ENCODE measurements around the gene RHOC.

RHOC gene

DNA sequence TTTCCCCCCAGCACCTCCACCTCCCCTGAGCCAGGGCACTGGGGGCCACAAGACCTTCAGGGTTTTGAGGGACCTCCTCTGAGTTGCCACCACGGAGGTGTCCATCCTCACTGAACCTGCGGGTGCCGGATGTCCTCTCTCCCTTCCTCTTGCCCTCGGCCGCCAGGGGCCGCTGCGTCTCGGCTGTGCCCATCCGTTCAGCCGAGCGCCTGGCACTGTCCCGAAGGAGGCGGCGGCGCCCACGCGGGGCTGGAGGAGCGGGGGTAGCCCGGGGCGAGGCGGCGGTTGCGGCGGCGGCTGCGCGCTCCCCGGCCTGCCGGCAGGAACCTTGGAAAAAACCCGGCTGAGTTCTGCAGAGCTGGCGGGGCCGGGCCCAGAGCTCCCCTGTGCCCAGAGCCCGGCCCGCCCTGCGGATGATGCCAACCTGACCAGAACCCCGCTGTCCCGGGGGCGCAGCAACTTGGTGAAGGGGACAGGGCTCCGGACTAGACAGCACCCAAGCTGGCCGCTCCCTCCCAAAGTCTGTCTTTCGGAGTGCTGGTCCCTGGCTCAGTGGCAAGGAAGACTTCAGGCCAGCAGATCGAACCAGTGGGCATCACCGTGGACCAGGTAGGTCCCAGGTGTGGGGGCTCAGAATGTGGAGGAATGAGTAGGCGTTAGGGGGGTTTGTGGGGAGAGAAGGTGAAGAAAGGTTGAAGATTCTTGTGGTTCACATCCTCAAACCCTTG, 11.9 kb upstream of the RHOC start:
- H3K27me3 ChIP-seq (ENCODE audit: insufficient read depth, poor library complexity, severe bottlenecking) = peaks cover 12% of the 10 kb centered on the region
- peak in 1 of 2 experiments; percentile 73 for DNase-seq (ENCODE audit: low read depth in 1 of 2, low spot score in 1 of 2)
- TF ChIP-seq CTCF (IDR thresholded peaks at IDR 0.05; ENCODE audit: insufficient read depth, low read length) (peak; percentile 81), GABPA (IDR thresholded peaks at IDR 0.05; ENCODE audit: low read depth) (no peak)
- no peak overlapping the region for H3K27ac ChIP-seq (replicated peaks)
- H3K4me3 ChIP-seq (replicated peaks; ENCODE audit: insufficient read depth, low read length) = no peak overlapping the region

GRCh38 chr1:112717263-112717873, 10.4 kb upstream of the RHOC start:
- H3K4me3 ChIP-seq (replicated peaks; ENCODE audit: insufficient read depth, low read length) = no peak overlapping the region
- no peak for TF ChIP-seq REST (IDR thresholded peaks at IDR 0.05; ENCODE audit: insufficient replicate concordance, low read depth)
- no peak for TF ChIP-seq GABPA (IDR thresholded peaks at IDR 0.05; ENCODE audit: low read depth)
- no peak for TF ChIP-seq SPI1 (IDR thresholded peaks at IDR 0.05; ENCODE audit: borderline replicate concordance, low read depth)
- TF ChIP-seq CTCF (IDR thresholded peaks at IDR 0.05; ENCODE audit: insufficient read depth, low read length) = no peak
- TF ChIP-seq POLR2AphosphoS5 (IDR thresholded peaks at IDR 0.05; ENCODE audit: low read depth) = no peak
- H3K27ac ChIP-seq (replicated peaks) = no peak overlapping the region
- H3K27me3 ChIP-seq (ENCODE audit: insufficient read depth, poor library complexity, severe bottlenecking) = peaks cover 15% of the 10 kb centered on the region
- no peak for DNase-seq (ENCODE audit: low read depth in 1 of 2, low spot score in 1 of 2)

DNA sequence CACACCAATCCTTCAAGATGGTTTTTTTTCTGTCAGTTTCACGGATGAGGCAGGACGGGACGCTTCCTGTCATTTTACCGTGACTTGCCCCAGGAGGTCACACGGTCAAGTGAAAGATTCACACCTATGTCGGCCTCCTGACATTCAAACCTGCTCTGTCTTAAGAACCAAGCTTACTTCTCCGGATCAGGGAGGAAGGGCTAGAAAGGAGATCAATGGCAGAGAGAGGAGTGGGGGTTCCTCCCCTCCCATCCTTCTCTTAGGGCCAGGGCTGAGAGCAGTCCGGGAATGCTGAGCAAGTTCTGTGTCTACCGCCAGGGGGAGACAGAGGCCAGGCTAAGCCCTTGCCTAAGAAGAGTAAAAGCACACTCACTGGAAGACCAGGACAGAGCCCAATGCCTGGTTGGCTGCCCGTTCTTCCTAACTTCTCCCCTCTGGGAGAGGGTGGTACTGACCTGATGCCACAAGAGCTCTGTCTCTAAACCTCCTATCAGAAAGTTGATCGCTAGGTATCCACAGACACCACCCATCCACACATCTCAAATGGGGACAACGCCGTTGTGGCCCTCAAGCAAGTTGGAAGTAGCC, 9.3 kb upstream of the RHOC start:
- Histone ChIP-seq H3K4me3 (replicated peaks; ENCODE audit: insufficient read depth, low read length) (no peak overlapping the region), H3K27ac (replicated peaks) (no peak overlapping the region), H3K27me3 (ENCODE audit: insufficient read depth, poor library complexity, severe bottlenecking) (peaks cover 20% of the 10 kb centered on the region)
- TF ChIP-seq CTCF (IDR thresholded peaks at IDR 0.05; ENCODE audit: insufficient read depth, low read length) = peak; percentile 97
- no peak for TF ChIP-seq POLR2AphosphoS5 (IDR thresholded peaks at IDR 0.05; ENCODE audit: low read depth)
- peak; percentile 77 to 81 for DNase-seq (ENCODE audit: low read depth in 1 of 2, low spot score in 1 of 2)

- peaks cover 28% of the 10 kb centered on the region for H3K27me3 ChIP-seq (ENCODE audit: insufficient read depth, poor library complexity, severe bottlenecking)
- TF ChIP-seq POLR2AphosphoS5 (IDR thresholded peaks at IDR 0.05; ENCODE audit: low read depth) = no peak
- no peak for TF ChIP-seq CTCF (IDR thresholded peaks at IDR 0.05; ENCODE audit: insufficient read depth, low read length)
- no peak for TF ChIP-seq GABPA (IDR thresholded peaks at IDR 0.05; ENCODE audit: low read depth)
- TF ChIP-seq SPI1 (IDR thresholded peaks at IDR 0.05; ENCODE audit: borderline replicate concordance, low read depth) = no peak
- TF ChIP-seq REST (IDR thresholded peaks at IDR 0.05; ENCODE audit: insufficient replicate concordance, low read depth) = no peak
- H3K27ac ChIP-seq (replicated peaks) = no peak within 1 kb of the TSS
- H3K4me3 ChIP-seq (replicated peaks; ENCODE audit: insufficient read depth, low read length) = peak within 1 kb of the TSS; percentile 47
- peak; percentile 69 to 85 for DNase-seq (ENCODE audit: low read depth in 1 of 2, low spot score in 1 of 2)
These were observed 8.5 kb upstream of the RHOC start, which contains the start of gene PPM1J for GRCh38 chr1:112715264-112716053. TSS of gene PPM1J (minus strand) at chr1:112715332. CDS start at chr1:112715301, 31 bp downstream.

All from HL-60 (cell line).